ENCODE results near the gene FLYWCH2.
"Not testable (repeated sequence)": the region's sequence is repeated elsewhere in the genome, so short reads cannot be mapped to it uniquely, and the experiment has no call there.

The FLYWCH2 gene

DNA sequence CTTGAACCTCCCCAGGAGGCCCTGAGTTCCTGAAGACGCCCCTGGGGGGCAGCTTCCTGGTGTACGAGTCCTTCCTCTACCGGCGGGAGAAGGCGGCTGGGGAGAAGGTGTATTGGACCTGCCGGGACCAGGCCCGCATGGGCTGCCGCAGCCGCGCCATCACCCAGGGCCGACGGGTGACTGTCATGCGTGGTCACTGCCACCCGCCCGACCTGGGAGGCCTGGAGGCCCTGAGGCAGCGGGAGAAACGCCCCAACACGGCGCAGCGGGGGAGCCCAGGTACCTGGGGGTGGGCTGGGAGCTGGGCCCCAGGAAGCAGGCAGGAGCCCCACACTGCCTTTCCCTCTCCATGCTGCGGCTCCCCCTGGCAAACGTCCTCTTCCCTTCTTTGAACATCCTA is 50.7 kb downstream of the FLYWCH2 start:
- Histone ChIP-seq H3K27me3 (ENCODE audit: control insufficient read depth, insufficient read depth, low read length) (no peaks in the 10 kb centered on the region), H3K4me3 (ENCODE audit: low read depth, low read length) (no peak overlapping the region), H3K9me3 (ENCODE audit: control insufficient read depth, insufficient read depth, low read depth, low read length) (no peaks in the 10 kb centered on the region), H3K4me1 (ENCODE audit: control insufficient read depth, insufficient read depth, low read length) (no peaks in the 10 kb centered on the region), H3K9ac (ENCODE audit: low read length) (no peak overlapping the region), H3K36me3 (ENCODE audit: control insufficient read depth, insufficient read depth, low read length) (peaks cover 41% of the 10 kb centered on the region), H3K27ac (ENCODE audit: low read depth, low read length) (no peak overlapping the region)

DNA sequence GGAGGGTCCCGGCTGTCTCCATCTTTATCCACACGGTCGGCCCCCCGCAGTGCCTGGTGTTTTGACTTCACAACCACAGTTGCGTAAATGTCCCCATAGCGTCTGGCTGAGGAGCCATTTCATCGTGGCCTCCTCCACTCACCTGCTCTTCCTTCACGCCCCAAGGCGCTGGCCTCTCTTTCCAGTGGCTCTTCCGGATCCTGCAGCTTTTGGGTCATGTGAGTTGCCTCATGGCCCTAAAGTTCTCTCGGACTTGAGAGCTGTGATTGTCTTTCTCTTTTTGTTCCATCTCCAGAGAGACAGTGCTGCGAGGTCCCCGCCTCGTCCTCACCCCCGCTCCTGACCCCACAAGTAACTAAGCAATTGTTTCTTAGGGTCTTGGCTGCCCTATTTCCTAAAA is 51.4 kb downstream of the FLYWCH2 start:
- Histone ChIP-seq H3K9ac (ENCODE audit: low read length) (no peak overlapping the region), H3K36me3 (ENCODE audit: control insufficient read depth, insufficient read depth, low read length) (peaks cover 47% of the 10 kb centered on the region), H3K4me1 (ENCODE audit: control insufficient read depth, insufficient read depth, low read length) (no peaks in the 10 kb centered on the region), H3K27ac (ENCODE audit: low read depth, low read length) (no peak overlapping the region), H3K27me3 (ENCODE audit: control insufficient read depth, insufficient read depth, low read length) (no peaks in the 10 kb centered on the region), H3K4me3 (ENCODE audit: low read depth, low read length) (no peak overlapping the region), H3K9me3 (ENCODE audit: control insufficient read depth, insufficient read depth, low read depth, low read length) (no peaks in the 10 kb centered on the region)

DNA sequence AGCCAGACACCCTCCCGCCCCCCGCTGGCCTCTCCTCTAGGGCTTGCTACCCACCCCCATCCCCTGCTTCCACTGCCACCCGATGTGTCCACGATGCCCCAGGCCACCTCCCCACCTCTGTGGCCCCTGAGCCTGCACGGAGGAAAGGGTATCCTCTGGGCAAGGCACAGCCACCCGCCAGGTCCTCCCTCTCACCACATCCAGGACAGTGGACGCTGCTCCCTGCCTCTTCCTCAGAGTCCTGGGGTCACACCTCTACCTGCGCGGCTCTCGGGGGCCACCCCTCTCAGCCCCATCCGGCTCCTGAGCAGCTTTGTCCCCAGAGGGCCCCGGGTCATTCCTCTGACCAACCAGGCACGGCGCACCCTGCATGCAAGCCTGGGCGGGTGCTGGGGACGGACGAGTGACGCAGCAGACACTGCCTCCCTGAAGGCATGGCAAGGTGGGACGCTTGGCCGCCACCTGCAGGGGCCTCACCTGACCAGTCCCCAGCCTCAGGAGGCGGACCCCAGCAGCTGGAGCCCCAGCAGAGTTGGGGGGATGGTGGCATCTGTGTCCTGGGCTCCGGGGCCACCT is 53.5 kb downstream of the FLYWCH2 start:
- peaks cover 60% of the 10 kb centered on the region for H3K36me3 ChIP-seq (ENCODE audit: control insufficient read depth, insufficient read depth, low read length)
- H3K27ac ChIP-seq (ENCODE audit: low read depth, low read length), result no peak overlapping the region
- no peak overlapping the region for H3K9ac ChIP-seq (ENCODE audit: low read length)
- H3K4me3 ChIP-seq (ENCODE audit: low read depth, low read length), result no peak overlapping the region
- no peaks in the 10 kb centered on the region for H3K4me1 ChIP-seq (ENCODE audit: control insufficient read depth, insufficient read depth, low read length)
- no peaks in the 10 kb centered on the region for H3K9me3 ChIP-seq (ENCODE audit: control insufficient read depth, insufficient read depth, low read depth, low read length)
- H3K27me3 ChIP-seq (ENCODE audit: control insufficient read depth, insufficient read depth, low read length), result no peaks in the 10 kb centered on the region

DNA sequence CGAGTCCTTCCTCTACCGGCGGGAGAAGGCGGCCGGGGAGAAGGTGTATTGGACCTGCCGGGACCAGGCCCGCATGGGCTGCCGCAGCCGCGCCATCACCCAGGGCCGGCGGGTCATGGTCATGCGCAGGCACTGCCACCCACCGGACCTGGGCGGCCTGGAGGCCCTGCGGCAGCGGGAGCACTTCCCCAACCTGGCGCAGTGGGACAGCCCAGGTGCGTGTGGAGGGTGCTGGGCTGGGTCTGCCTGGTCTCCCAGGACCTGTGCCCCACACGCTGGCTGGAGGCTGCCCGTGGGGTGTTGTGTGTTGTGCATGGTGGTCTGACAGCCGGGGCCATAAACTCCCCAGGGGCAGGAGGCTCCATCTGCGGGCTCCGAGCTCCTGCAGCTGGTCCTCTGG is 54.2 kb downstream of the FLYWCH2 start:
- no peaks in the 10 kb centered on the region for H3K4me1 ChIP-seq (ENCODE audit: control insufficient read depth, insufficient read depth, low read length)
- no peaks in the 10 kb centered on the region for H3K27me3 ChIP-seq (ENCODE audit: control insufficient read depth, insufficient read depth, low read length)
- no peak overlapping the region for H3K4me3 ChIP-seq (ENCODE audit: low read depth, low read length)
- no peak overlapping the region for H3K9ac ChIP-seq (ENCODE audit: low read length)
- no peak overlapping the region for H3K27ac ChIP-seq (ENCODE audit: low read depth, low read length)
- peaks cover 61% of the 10 kb centered on the region for H3K36me3 ChIP-seq (ENCODE audit: control insufficient read depth, insufficient read depth, low read length)
- H3K9me3 ChIP-seq (ENCODE audit: control insufficient read depth, insufficient read depth, low read depth, low read length), result no peaks in the 10 kb centered on the region

DNA sequence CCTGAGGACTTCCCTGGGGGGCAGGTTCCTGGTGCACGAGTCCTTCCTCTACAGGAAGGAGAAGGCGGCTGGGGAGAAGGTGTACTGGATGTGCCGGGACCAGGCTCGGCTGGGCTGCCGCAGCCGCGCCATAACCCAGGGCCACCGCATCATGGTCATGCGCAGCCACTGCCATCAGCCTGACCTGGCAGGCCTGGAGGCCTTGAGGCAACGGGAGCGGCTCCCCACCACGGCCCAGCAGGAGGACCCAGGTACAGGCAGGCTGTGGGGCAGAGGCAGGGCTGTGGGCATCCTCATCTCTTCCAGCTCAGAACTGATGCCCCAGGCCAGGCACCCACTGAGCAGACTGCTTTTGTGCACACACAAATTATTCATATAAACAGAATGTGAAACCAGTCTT is 55.2 kb downstream of the FLYWCH2 start:
- Histone ChIP-seq H3K36me3 (ENCODE audit: control insufficient read depth, insufficient read depth, low read length) (peaks cover 64% of the 10 kb centered on the region), H3K27me3 (ENCODE audit: control insufficient read depth, insufficient read depth, low read length) (no peaks in the 10 kb centered on the region), H3K9me3 (ENCODE audit: control insufficient read depth, insufficient read depth, low read depth, low read length) (no peaks in the 10 kb centered on the region), H3K9ac (ENCODE audit: low read length) (no peak overlapping the region), H3K4me1 (ENCODE audit: control insufficient read depth, insufficient read depth, low read length) (no peaks in the 10 kb centered on the region), H3K4me3 (ENCODE audit: low read depth, low read length) (no peak overlapping the region), H3K27ac (ENCODE audit: low read depth, low read length) (no peak overlapping the region)

DNA sequence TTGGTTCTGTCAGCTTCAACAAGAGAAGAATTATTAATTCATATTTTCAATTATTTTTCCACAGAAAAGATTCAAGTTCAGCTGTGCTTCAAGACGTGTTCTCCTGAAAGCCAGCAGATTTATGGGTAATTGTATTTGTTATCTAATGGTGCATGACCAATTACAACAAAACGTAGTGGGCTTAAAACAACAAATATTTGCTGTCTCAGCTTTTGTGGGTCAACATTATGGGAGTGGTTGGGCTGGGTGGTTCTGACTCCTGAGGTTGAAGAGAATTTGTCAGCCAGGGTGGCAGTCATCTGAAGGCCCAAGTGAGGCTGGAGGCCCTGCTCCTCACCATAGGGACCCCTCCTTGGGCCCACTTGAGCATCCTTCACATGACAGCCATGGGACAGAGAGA is 57.0 kb downstream of the FLYWCH2 start:
- H3K4me1 ChIP-seq (ENCODE audit: control insufficient read depth, insufficient read depth, low read length), result no peaks in the 10 kb centered on the region
- no peaks in the 10 kb centered on the region for H3K9me3 ChIP-seq (ENCODE audit: control insufficient read depth, insufficient read depth, low read depth, low read length)
- H3K27me3 ChIP-seq (ENCODE audit: control insufficient read depth, insufficient read depth, low read length), result no peaks in the 10 kb centered on the region
- H3K9ac ChIP-seq (ENCODE audit: low read length), result no peak overlapping the region
- no peak overlapping the region for H3K27ac ChIP-seq (ENCODE audit: low read depth, low read length)
- H3K4me3 ChIP-seq (ENCODE audit: low read depth, low read length), result no peak overlapping the region
- H3K36me3 ChIP-seq (ENCODE audit: control insufficient read depth, insufficient read depth, low read length), result peaks cover 58% of the 10 kb centered on the region

DNA sequence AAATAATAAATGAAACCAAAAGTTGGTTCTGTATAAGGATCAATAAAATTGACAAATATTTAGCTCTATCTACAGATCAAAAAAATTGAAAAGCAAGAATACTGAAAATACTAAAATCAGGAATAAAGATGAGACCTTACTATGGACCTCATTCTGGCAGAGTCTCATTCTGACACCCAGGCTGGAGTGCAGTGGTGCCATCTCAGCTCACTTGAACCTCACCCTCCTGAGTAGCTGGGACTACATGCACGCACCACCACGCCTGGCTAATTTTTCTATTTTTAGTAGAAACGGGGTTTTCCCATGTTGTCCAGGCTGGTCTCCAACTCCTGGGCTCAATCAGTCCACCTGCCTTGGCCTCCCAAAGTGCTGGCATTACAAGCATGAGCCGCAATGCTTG is 59.0 kb downstream of the FLYWCH2 start:
- H3K27me3 ChIP-seq (ENCODE audit: control insufficient read depth, insufficient read depth, low read length), result no peaks in the 10 kb centered on the region
- H3K9me3 ChIP-seq (ENCODE audit: control insufficient read depth, insufficient read depth, low read depth, low read length), result no peaks in the 10 kb centered on the region
- H3K27ac ChIP-seq (ENCODE audit: low read depth, low read length), result no peak overlapping the region
- no peak overlapping the region for H3K4me3 ChIP-seq (ENCODE audit: low read depth, low read length)
- peaks cover 57% of the 10 kb centered on the region for H3K36me3 ChIP-seq (ENCODE audit: control insufficient read depth, insufficient read depth, low read length)
- H3K9ac ChIP-seq (ENCODE audit: low read length), result no peak overlapping the region
- no peaks in the 10 kb centered on the region for H3K4me1 ChIP-seq (ENCODE audit: control insufficient read depth, insufficient read depth, low read length)

DNA sequence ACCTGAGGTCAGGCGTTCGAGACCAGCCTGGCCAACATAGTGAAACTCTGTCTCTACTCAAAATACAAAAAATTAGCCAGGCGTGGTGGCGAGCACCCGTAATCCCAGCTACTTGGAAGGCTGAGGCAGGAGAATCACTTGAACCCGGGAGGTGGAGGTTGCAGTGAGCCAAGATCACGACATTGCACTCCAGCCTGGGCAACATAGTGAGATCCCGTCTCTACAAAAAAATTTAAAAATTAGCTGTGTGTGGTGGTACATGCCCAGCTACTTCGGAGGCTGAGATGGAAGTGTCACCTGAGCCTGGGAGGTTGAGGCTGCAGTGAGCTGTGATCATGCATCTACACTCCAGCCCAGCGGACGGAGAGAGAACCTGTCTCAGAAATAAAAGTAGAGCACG is 60.7 kb downstream of the FLYWCH2 start:
- not testable (repeated sequence) for H3K9ac ChIP-seq (ENCODE audit: low read length); H3K4me3 ChIP-seq (ENCODE audit: low read depth, low read length); H3K27me3 ChIP-seq (ENCODE audit: control insufficient read depth, insufficient read depth, low read length); H3K9me3 ChIP-seq (ENCODE audit: control insufficient read depth, insufficient read depth, low read depth, low read length); H3K27ac ChIP-seq (ENCODE audit: low read depth, low read length); H3K4me1 ChIP-seq (ENCODE audit: control insufficient read depth, insufficient read depth, low read length)
- peaks cover 46% of the 10 kb centered on the region for H3K36me3 ChIP-seq (ENCODE audit: control insufficient read depth, insufficient read depth, low read length)

DNA sequence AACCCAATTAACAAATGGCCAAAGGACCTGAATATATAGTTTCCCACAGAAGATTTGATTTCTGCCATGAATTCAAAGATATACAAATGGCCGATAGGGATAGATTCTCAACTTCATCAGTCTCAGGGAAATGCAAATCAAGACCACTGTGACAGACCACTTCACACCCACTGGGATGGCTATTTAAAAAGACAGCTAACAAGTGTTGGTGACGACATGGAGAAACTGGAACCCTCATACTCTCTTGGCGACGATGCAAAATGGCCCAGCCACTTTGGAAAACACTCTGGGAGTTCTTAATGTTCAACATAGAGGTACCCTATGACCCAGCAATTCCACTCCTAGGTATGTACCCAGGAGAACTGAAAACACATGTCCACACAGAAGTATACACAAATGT is 63.6 kb downstream of the FLYWCH2 start:
- Histone ChIP-seq H3K4me1 (ENCODE audit: control insufficient read depth, insufficient read depth, low read length) (no peaks in the 10 kb centered on the region), H3K36me3 (ENCODE audit: control insufficient read depth, insufficient read depth, low read length) (peaks cover 27% of the 10 kb centered on the region), H3K27ac (ENCODE audit: low read depth, low read length) (no peak overlapping the region), H3K9ac (ENCODE audit: low read length) (no peak overlapping the region), H3K27me3 (ENCODE audit: control insufficient read depth, insufficient read depth, low read length) (no peaks in the 10 kb centered on the region), H3K4me3 (ENCODE audit: low read depth, low read length) (no peak overlapping the region), H3K9me3 (ENCODE audit: control insufficient read depth, insufficient read depth, low read depth, low read length) (no peaks in the 10 kb centered on the region)

All from HUES6 (cell line).